GM12891 (cell line): ENCODE results near the gene RHPN2.

Source experiments
- POLR2A ChIP-seq: IDR thresholded peaks from 2 replicates; pipeline ENCODE4 v1.6.1; 2011; ENCODE audit warnings: low read depth, low read length, control low read depth
- SPI1 ChIP-seq: IDR thresholded peaks from 2 replicates; pipeline ENCODE4 v1.6.1; 2011; ENCODE audit warnings: low read depth, low read length, control low read depth

DNA sequence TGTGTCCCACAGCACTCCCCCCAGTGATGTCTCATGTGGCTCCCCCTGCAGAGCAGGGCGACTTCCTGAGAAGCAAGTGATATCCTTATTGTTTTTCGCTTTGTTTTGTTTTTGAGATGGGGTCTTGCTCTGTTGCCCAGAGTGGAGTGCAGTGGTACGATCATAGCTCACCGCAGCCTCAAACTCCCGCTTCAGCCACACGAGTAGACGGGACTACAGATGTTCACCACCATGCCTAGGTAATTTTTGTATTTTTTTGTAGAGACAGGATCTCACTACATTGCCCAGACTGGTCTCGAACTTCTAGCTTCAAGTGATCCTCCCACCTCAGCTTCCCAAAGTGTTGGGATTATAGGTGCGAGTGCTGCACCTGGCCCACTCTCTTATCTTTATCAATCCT is 97.9 kb downstream of the RHPN2 start:
- no peak for TF ChIP-seq SPI1
- TF ChIP-seq POLR2A, result no peak
